HG03575 (cell line): Measurements from ENCODE around the gene MLPH.

ENCODE experiments used
- ATAC-seq: cut with Tn5 transposase; IDR thresholded peaks from one replicate; pipeline ENCODE4 v1.9.1; 2021; ENCODE audit not compliant: unreplicated experiment, insufficient number of reproducible peaks, low FRiP score; ENCODE audit errors: extremely low read depth

The MLPH gene

DNA sequence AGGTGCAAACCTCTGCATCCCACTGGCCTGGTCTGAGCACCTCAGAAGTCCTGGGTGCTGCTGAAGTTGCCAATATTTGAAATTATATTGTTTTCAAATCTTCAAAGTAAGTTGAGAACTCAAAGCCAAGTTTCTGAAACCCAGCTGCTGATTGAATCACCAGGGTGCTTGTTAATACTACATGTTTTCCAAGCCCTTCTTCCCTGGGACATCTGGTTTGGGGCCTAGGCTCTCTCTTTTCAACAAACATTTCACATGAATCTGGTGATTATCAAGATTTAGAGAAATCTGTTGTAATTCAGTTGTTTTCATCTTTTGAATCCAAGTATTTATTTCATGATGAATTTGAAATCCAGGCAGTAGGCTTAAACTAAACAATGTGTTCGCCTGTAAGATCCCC lies 24.4 kb downstream of the MLPH start:
- ATAC-seq = no peak

DNA sequence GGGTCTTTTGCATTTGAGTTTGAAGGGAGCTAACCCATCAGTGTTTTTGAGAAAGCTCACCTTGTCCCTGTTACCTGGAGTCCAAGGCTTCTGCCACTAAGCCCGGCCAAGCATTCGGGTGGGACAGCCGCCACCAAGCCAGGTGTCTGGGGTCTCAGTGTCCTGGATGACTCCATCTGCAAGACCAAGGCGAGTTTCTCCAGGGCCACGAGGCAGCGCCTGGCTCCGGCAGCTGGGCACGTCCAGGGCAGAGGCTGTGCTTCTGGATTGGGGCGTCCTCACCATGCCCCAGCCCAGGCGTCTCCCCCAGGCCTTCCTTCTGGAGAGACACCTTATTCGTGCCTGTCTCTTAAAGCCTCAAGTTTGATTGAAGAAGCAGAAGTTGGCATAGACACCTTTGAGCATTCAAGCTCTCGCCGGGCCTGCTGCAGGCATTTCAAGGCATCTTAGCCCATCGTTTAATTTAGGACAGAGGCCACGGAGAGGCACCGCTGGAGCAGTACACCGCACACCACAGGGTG lies 24.9 kb downstream of the MLPH start:
- no peak for ATAC-seq

DNA sequence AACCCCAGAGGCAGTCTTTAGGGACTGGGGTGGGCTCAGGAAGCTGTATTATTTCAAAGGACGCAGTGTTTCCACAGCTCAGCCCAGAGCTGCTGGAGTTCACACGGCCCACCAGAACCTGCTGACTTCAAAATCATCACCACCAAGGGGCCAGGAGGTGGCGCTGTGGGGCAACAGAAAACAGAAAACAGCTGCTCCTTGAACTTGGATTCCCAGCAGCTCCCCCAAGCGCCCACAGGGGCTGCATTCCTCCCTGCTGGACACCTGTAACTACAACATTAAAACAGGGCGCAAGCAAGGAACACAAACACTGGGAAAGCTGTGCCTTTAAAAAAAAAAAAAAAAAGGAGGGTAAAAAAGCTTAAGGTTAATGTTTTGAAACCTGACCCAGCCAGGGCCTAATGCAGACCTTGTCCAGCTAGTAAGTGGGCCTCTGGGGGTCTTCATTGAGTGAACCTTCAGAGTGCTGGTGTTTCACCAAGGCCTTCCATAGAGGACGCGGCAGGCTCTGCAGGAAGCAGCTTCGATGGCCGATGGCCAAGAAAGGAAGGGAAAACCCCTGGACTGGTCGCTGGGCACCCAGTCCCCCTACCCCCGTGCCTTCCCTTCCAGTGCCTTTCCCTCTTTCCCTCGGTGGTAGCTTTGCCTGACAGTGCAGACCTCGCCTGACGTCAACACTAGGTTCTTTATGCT lies 25.9 kb downstream of the MLPH start:
- no peak for ATAC-seq

DNA sequence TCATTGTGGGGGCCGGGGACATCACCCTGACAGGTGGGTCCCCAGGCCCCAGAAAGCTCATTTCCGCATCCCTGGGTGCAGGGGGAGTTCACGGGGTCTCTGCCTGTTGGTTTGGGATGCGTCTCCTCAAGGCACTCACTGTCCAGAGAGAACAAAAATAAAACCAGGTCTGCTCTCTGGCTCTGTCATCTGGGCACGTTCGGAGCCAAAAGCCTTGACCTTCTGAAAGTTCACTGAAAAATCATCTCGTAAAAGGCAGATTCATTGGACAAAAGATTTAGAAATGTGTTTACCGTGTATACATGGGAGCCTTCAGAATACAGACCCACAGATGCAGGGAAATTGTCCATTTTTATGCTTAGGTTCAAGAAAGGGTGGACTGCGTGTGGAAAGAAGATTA lies 26.6 kb downstream of the MLPH start:
- ATAC-seq = no peak

DNA sequence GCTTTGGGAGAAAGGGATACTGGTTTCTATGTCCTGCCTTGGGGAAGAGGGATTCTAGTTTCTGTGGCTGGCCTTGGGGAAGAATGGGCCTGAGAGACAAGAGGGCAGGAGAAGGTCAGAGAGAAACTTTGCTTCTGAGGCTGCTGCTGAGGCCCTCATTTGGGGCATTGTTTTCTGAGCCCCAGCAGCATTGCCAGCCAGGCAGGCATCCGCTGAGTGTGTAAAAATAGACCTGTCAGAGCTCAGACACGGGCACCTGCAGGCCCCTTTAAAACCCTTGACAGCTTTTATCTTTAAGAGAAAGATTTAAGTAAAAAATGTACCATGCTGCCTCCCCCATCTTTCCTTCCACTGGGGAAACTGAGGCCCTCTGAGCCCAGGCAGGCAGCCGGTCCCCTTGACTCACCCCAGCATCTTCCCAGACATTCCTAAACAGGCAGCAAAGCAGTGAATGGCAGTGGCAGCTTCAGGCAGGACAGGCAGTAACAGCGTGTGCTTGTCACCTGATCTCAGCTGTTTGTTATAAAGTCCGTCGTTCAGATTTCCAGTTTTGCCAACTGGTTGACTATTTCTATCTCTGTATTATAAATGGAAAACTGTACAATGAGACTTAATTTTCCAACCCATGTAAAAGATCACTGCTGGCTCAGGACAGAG lies 27.6 kb downstream of the MLPH start:
- no peak for ATAC-seq

DNA sequence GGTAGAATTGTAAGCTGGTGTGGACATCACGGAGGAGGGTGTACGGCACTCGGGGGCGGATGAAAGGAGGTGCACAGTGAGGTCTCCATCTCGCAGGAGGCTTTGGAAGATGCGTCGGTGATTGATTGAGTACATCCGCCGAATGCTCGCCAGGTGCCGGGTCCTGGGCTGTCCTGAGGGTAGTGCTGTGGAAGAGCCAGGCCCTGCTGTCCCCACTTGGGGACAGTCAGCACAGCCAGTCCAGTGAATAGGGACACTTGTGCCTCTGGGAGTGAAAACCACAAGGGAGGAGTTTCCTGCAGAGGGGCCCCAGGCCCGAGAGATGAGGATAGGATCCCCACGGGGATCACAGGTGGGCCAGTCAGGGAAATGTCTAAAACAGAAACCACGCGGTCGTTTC lies 28.1 kb downstream of the MLPH start:
- ATAC-seq = no peak

DNA sequence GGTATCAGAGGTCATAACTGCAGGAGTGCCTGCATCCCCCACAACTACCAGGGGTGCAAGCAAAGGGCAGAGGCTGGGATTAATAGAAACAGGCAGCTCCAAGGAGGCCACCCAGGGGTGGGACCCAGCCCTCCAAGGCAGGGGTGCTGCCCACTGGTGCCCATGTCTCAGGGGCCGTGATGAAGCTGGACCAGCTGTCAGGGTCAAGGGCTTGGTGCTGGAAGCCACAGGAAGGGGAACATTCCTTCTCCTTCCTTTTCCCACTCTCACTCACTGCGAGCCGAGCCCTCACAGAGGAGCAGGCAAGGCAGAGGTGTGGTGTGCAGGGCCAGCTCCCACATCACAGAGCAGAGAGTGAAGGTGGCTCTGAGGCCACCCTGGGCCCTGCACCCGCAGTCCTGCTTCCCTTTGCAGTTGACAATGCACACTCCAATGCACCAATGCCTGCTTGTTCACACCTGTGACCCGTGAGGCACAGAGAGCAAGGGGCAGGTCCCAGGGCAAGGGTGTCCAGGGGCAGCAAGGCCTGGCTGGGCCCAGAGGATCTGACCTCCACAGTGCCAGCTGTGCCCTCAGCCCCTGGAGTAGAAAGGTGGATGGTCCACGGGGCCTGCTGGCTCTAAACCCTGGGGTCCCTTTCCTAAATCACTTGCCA lies 28.7 kb downstream of the MLPH start:
- ATAC-seq = no peak

DNA sequence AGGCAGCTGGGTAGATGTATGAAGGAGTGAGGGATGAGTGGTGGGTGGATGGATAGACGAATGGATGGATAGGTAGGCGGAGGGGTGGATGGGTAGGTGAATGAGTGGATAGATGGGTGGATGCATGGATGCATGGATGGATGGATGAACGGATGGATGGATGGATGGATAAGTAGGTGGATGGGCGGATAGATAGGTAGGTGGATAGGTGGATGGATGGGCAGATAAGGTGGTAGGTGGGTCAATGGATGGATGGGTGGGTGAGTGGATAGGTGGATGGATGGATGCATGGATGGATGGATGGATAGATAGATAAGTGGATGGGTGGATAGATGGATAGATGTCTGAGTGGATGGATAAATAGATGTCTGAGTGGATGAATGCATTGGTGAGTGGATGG lies 30.1 kb downstream of the MLPH start:
- no peak for ATAC-seq

DNA sequence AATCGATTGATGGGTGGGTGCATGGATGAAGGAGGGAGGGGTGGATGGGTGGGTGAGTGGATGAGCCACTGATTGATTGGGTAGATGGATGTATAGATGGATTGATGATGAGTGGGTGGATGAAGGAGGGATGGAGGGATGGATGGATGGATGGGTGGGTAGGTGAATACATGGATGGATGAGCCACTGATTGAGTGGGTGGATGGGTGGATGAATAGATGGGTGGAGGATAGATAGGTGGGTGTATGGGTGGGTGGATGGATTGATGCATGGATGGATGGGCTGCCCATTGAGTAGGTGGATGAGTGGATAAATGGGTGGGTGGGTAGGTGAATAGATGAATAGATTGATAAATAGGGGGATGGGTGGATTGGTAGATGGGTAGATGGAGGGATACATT lies 30.9 kb downstream of the MLPH start:
- no peak for ATAC-seq

DNA sequence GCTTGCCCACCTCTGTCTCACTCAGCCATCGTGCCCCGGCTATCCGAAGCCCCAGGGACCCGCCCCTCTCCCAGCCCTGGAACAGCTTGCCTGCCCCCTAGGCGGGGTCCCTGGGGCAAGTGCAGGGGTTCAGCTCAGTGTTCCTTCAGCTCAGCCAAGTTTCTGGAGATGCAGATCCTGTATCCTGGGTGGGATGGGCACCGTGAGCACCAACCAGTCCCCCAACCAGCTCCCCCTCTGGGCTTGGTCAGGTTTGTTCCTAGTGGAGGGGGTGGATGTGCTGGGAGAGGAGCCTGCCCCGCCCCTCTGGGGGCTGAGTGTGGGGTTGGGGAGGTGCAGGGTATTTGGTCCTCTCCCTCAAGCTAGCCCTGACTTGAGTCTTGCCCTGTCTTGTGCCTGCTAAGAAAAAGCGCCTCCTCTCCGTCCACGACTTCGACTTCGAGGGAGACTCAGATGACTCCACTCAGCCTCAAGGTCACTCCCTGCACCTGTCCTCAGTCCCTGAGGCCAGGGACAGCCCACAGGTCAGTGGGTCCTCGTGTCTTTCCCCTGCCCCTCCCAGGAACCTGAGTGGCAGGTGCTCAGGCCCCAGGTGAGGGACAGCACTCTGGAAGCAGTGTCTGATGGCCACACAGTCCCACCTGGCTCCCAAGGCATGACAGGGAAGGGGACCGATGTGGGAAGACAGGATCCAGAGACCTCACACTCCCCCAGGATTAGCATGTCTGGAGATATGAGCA lies 32.6 kb downstream of the MLPH start:
- ATAC-seq = no peak

DNA sequence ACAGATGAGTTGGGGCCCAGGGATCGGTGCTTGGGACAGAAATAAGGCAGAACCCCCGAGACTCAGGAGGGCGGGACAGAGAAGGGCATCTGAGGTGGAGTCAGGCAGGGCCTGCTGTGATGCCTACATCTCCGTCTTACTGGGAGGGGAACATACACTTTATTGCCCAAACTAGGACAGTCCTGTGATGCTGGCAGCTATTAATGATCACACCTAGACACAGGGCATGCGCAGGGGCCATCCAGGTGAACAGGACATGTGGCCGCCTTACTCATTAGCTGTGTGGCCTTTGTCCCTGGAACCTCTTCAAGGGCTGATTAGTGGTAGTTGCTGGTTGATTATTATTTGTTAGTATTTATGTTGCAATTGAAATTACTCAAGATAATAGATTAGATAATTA lies 33.2 kb downstream of the MLPH start:
- no peak for ATAC-seq

DNA sequence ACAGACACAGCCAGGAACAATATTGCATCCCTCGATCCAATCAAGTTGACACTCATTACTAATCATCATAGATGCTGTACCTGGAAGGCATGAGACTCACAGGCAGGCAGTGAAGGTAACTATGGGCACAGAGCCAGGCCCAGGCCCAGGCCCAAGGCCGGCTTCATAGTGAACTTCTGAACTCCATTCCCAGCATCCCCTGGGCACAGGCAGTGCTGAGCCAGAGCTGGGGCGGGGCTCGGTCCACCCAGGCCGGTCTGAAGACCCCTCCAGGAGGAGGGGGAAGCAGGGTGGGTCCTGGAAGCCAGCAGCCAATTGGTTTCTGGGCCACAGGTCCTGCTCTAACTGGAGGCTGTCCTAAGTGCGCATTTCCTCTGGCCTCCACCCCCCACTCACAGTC lies 37.6 kb downstream of the MLPH start:
- no peak for ATAC-seq

DNA sequence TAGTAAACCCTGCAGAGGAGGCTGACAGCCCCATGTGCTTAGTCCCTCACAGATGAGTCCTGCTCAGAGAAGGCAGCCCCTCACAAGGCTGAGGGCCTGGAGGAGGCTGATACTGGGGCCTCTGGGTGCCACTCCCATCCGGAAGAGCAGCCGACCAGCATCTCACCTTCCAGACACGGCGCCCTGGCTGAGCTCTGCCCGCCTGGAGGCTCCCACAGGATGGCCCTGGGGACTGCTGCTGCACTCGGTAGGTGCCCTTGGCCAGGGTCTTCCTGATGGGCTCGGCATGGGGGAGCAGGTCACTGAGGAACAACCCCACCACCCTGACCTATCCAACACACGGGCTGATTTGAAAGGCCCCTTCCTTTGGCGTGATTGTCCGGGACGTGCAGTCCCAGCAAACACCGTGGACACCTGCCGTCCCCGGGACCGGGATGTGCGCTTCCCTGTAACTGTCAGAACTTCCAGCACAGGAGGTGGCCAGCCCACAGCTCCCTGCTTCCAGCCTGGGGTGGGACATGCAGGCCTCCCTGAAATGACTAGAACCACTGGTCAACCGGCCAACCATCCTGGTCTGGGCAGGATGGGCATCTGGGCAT lies 38.6 kb downstream of the MLPH start:
- no peak for ATAC-seq

DNA sequence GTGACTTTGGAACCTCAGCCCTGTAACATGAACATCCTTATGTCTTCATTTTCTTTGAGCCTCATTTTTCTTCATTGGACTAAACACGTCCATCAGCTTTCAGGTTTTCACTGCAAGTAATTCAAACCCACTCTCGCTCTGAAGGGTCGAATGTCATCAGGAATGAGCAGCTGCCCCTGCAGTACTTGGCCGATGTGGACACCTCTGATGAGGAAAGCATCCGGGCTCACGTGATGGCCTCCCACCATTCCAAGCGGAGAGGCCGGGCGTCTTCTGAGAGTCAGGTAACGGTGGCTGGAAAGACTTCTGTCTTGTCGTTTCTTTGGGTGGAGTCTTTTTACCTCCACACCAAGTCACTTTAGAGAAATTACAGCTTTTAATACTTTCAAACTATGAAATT lies 40.2 kb downstream of the MLPH start:
- ATAC-seq = no peak

DNA sequence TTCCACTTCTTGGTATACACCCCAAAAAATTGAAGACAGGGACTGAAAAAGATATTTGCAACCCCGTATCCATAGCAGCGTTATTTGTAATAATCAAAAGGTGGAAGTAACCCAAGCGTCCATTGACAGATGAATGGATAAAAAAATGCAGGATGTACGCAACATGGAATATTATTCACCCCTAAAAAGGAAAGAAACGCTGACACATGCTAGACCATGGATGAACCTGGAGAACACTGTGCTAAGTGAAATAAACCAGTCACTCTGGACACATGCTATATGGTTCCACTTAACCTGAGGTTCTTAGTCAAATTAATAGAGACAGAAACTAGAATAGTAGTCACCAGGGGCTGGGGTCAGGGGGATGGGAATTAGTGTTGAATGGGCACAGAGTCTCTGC lies 40.7 kb downstream of the MLPH start:
- ATAC-seq = no peak

DNA sequence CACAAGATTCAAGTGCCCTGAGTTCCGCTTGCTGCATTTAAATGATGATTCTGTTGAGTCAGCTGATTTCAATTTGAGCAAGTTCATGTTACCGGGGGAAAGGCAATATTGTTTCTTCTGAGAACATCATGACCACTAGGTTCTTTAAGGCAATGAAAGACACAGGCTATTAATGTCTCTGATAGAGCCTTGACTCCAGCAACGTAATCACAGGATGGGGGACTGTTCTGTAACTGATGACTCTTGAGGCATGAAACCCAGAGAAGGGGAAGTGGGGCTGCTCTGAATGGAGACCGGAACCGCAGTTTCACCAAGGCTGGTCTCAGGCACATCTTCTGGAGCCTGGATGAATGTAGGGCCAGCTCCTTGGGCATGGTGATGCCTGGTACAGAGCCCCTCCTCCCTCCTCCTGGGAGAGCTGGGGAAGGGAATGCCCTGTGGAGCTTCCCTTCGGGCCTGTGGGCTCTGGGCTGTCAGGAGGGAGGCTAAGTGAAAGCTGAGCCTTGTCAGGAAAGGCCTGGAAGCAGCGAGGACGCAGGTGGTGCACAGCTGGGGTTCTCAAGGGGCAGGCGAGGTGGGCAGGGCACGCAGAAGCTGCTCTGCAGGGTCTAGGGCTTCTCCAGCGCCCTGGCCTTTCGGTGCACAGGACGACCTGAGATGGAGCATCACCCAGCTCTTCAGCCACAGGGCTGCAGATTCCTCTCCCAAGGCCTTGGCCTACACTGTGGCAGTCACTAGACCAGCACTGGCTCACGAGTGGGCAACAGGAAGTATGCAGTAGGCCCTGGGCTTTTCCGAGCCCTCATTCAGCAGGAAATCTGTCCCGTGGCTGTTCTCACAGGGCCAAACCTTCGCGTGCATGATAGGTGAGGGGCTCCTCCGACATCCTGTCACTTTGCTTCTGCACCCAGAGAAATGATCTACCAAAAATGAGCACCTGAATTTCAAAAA lies 42.7 kb downstream of the MLPH start:
- ATAC-seq = peak; percentile 56

DNA sequence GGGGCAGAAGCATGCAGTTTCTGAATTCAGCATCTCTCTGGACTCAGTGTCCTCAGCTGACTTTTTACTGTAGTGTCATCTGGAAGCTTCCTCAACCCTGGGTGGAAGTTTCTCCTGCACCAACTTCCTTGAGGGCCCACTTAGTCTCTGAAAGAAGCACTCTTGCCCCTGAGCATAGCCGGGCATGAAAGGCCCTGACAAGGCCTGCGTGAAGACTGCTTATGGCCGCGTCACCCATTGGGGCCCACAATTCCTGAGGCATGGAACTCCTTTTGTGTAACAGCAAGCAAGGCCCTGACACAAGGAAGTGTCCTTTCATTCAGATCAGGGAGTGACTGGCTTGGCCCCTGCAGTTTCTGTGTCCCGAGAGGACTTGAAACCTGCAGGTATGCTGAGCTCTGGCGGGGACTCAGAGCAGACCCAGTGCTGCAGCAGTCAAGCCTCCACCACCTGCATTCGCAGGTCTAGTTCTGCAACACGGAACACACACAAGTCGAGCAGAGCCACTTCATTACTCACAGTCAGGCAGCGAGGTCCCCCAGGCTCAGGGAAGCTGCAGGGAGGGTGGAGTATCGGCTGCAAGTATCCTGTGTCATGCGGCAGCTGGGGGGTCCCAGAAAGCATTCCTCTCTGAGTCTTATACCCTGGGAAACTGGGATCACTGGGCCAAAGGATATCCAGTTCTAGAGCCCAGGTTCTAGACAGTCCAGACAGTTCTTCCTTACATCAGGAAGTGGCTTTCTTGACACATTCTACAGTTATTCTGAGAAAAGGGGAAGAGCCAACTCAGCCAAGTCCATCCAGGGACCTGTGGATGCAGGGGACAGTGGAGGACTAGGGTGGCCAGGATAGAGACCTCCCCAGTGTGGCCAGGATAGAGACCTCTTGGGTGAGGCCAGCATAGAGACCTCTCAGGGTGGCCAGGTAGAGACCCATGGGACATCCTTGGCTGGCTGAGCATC lies 43.7 kb downstream of the MLPH start:
- ATAC-seq = no peak
